Measurements from ENCODE around the gene SUCO.

DNA sequence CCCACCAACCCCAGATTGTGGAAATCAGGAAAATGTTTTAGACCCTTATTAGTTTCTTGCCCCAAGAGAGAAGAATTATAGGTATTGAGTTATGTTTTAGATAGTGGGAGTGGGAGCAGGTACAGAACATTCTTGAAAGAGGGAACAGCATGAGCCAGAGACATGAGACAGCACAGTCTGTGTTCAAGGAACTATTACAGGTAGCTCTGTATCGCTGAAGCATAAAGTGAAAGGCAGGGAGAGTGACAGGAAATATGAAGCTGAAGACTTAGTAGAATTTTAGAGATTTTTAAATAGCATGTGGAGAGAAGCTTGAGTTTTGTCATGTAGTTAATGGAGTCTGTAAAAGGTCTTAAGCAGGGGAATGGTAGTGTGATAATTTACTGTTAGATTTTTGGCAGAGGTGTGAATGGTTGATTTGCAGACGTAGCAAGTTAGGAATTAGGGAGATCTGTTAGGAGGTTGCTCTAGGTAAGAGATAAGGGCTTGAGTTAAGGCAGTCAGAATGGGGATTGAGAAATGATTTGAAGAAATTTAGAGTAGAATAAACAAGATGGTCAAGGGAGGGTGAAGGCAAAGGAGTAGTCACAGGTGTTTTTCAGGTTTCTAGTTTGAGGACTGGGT, 11.6 kb downstream of the SUCO start:
- TF ChIP-seq EZH2 (IDR thresholded peaks at IDR 0.05; ENCODE audit: insufficient read depth, poor library complexity, severe bottlenecking) (no peak), EZH2phosphoT487 (IDR thresholded peaks at IDR 0.05; ENCODE audit: insufficient read depth, low read depth) (no peak)
